Measurements from ENCODE around the gene COL9A3.

GRCh38 chr20:62827311-62828038, 10.6 kb downstream of the COL9A3 start:
- TF ChIP-seq, protein P1, sequence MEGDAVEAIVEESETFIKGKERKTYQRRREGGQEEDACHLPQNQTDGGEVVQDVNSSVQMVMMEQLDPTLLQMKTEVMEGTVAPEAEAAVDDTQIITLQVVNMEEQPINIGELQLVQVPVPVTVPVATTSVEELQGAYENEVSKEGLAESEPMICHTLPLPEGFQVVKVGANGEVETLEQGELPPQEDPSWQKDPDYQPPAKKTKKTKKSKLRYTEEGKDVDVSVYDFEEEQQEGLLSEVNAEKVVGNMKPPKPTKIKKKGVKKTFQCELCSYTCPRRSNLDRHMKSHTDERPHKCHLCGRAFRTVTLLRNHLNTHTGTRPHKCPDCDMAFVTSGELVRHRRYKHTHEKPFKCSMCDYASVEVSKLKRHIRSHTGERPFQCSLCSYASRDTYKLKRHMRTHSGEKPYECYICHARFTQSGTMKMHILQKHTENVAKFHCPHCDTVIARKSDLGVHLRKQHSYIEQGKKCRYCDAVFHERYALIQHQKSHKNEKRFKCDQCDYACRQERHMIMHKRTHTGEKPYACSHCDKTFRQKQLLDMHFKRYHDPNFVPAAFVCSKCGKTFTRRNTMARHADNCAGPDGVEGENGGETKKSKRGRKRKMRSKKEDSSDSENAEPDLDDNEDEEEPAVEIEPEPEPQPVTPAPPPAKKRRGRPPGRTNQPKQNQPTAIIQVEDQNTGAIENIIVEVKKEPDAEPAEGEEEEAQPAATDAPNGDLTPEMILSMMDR (IDR thresholded peaks at IDR 0.05): no peak
- TF ChIP-seq MAX (CRISPR knock-in tag; IDR thresholded peaks at IDR 0.05) (no peak), SP1 (CRISPR knock-in tag; conservative IDR thresholded peaks at IDR 0.05) (no peak), TCF7 (CRISPR knock-in tag; IDR thresholded peaks at IDR 0.05; ENCODE audit: low read depth) (no peak), JUN (CRISPR knock-in tag; IDR thresholded peaks at IDR 0.05) (no peak), CREB1 (CRISPR knock-in tag; IDR thresholded peaks at IDR 0.05) (no peak), TEAD4 (CRISPR knock-in tag; IDR thresholded peaks at IDR 0.05) (no peak), ELF4 (CRISPR knock-in tag; IDR thresholded peaks at IDR 0.05; ENCODE audit: low read depth) (no peak), ZMAT4 (CRISPR knock-in tag; IDR thresholded peaks at IDR 0.05) (no peak)
- TF ChIP-seq, protein P2, sequence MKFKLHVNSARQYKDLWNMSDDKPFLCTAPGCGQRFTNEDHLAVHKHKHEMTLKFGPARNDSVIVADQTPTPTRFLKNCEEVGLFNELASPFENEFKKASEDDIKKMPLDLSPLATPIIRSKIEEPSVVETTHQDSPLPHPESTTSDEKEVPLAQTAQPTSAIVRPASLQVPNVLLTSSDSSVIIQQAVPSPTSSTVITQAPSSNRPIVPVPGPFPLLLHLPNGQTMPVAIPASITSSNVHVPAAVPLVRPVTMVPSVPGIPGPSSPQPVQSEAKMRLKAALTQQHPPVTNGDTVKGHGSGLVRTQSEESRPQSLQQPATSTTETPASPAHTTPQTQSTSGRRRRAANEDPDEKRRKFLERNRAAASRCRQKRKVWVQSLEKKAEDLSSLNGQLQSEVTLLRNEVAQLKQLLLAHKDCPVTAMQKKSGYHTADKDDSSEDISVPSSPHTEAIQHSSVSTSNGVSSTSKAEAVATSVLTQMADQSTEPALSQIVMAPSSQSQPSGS (CRISPR knock-in tag; IDR thresholded peaks at IDR 0.05; ENCODE audit: borderline replicate concordance, low read depth): no peak

Data from WTC11 (cell line).